Thyroid gland (tissue), 4 donors: ENCODE data around the gene LPIN3. TPM values are rescaled to one million over a fixed set of nuclear protein-coding genes. Genes with fewer than 3 reads are reported as not detected.
A peak's percentile ranks its signal among the peaks of the same experiment; 100 is the strongest.

ENCODE experiments used
- DNase-seq, 2 donors: peaks; one replicate each; pipeline ENCODE4 v3.0.0-alpha.2; 2019
- H3K27ac ChIP-seq, 3 donors: fragments of 200-600 bp; sonication (generic); 1 replicate in 2 of 3; 2 replicates in 1 of 3; pipeline ENCODE4 v1.5.1; 2016 to 2019; ENCODE audit warnings: mild to moderate bottlenecking in 1 of 3, moderate library complexity in 1 of 3
- H3K27me3 ChIP-seq: fragments of 200-600 bp; sonication (generic); one replicate; pipeline ENCODE4 v1.5.1; 2019
- H3K36me3 ChIP-seq, 2 donors: fragments of 200-600 bp; sonication (generic); one replicate each; pipeline ENCODE4 v1.5.1; 2016 to 2019
- H3K4me1 ChIP-seq, 2 donors: fragments of 200-600 bp; sonication (generic); one replicate each; pipeline ENCODE4 v1.5.1; 2017 to 2019
- H3K4me3 ChIP-seq, 3 donors: fragments of 200-600 bp; sonication (generic); replicated peaks in 1 of 3; 1 replicate in 2 of 3; 2 replicates in 1 of 3; pipeline ENCODE4 v1.5.1; 2016; ENCODE audit warnings: mild to moderate bottlenecking in 1 of 3
- H3K9me3 ChIP-seq: fragments of 200-600 bp; sonication (generic); one replicate; pipeline ENCODE4 v1.5.1; 2017
- POLR2A ChIP-seq, 2 donors: fragments of 450-650 bp; IDR thresholded peaks; one replicate each; pipeline ENCODE4 v1.6.1; 2017; ENCODE audit warnings: antibody characterized with exemption in 2 of 2, mild to moderate bottlenecking in 2 of 2, moderate library complexity in 1 of 2
- WGBS, 2 donors: methylation state at CpG; one replicate each; pipeline ENCODE4 v1.1.5; 2017; 5-methylcytosine and 5-hydroxymethylcytosine counted together
- intact Hi-C: fragments of 100-400 bp; cut with DNase I; formaldehyde crosslinking; loops from one replicate; pipeline ENCODE4 v1.15.1; 2023
- total RNA-seq, 4 donors: library from RNA; depleted of rRNA; stranded (reverse); fragments of >200 nt; gene quantifications; one replicate each; pipeline ENCODE4 v1.2.3, GENCODE V29; 2016
- TF ChIP-seq, protein P1 (sequence below), 6 experiments: fragments of 200-600 bp in 3 of 6; fragments of 450-650 bp in 3 of 6; sonication (generic) in 3 of 6; IDR thresholded peaks; one replicate each; pipeline ENCODE4 v1.5.1; 2016 to 2019; ENCODE audit warnings: antibody characterized with exemption in 6 of 6, mild to moderate bottlenecking in 2 of 6, inconsistent platforms in 1 of 6, moderate library complexity in 1 of 6

Gene LPIN3
- total RNA-seq, 4 donors from 2014 or later, result 33.5 to 53.5 (median 42.1) TPM

DNA sequence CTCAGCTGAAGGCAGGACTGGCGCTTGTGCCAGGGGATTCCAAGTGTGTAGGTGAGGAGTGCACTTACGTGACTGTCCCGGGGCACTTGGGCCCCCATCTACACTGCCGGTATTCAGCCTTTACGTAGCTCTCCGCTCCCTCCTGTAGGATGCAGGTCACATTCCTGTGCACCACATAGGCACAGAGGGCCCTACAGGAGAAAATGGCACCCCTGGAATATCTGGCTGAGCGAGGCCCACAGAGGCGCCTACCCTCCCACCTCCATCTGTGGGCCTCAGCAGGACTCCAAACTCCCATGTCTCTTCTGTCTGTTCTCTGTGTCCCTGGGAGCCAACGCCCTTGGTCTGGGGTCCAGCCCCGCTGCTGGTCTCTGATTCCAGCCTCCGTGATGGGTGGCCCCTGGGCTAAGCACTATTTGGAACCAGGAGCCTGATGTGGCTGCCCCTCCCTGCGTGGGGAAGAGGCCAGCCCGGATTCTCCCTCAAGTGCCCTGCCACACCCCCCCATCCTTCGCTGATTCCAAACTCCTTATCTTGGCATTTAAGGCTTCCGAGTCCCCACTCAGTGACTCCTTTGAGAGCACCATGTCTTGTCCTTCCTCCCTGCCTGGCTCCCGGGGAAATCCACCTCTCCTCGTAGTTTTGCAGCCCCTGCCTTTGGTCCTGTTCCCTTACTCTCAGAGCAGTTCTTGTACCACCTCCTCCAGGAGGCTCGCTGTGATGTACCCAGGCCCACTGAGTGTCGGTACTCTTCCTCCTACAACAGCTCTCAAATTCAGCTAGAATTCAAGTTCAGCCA lies 24.5 kb downstream of the LPIN3 start:
- WGBS, 2 donors, result 79 to 83% methylated on average over 15 to 17 of the region's 19 CpGs
- DNase-seq, result no peak
- TF ChIP-seq, protein P1, sequence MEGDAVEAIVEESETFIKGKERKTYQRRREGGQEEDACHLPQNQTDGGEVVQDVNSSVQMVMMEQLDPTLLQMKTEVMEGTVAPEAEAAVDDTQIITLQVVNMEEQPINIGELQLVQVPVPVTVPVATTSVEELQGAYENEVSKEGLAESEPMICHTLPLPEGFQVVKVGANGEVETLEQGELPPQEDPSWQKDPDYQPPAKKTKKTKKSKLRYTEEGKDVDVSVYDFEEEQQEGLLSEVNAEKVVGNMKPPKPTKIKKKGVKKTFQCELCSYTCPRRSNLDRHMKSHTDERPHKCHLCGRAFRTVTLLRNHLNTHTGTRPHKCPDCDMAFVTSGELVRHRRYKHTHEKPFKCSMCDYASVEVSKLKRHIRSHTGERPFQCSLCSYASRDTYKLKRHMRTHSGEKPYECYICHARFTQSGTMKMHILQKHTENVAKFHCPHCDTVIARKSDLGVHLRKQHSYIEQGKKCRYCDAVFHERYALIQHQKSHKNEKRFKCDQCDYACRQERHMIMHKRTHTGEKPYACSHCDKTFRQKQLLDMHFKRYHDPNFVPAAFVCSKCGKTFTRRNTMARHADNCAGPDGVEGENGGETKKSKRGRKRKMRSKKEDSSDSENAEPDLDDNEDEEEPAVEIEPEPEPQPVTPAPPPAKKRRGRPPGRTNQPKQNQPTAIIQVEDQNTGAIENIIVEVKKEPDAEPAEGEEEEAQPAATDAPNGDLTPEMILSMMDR (IDR thresholded peaks at IDR 0.05), result no peak
- TF ChIP-seq POLR2A (IDR thresholded peaks at IDR 0.05), result no peak
- H3K4me3 ChIP-seq, result no peak overlapping the region
- peaks cover 14% of the 10 kb centered on the region for H3K27me3 ChIP-seq
- intact Hi-C loops, result no loop called here
- no peaks in the 10 kb centered on the region for H3K9me3 ChIP-seq
- H3K4me1 ChIP-seq, result peaks cover 5 to 18% of the 10 kb centered on the region in 2 donors
- H3K36me3 ChIP-seq, result no peaks in the 10 kb centered on the region
- H3K27ac ChIP-seq, result no peak overlapping the region

DNA sequence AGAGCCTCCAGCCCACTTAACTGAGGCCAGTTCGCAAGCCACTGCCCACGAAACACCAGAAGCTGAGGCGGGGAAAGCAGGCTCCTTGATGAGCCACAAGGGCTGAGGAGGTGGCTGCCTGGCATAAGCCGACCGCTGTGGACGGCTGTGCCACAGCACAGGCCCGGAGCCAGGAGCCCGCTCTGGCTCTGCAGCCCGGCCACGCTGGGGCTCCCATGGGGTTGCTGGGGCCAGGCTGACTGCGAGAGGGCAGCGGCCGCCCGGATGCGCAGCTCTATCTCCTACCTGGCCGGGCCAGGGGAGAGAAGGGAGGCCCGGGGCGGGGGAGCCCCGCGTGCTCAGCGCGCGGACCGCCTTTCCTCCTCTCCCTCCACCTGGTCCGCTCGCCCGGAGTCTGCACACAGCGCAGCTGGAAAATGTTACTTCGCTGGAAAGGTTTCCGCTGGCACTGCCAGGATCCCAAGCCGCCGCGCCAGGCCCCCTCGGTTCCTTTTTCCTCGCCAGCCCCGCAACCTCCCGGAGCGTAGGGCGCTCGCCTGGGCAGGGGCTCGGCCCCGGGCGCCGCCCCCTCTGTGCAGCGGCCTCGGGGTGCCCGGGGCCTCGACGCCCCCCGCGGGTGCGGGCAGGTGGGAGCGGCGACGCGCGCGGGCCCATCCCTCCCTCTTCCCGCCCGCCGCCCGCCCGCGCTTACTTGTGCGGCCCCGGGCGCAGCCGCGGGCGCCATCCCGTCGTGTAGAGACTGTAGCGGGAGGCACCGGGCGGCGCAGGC lies 25.3 kb downstream of the LPIN3 start:
- no peak overlapping the region for H3K27ac ChIP-seq
- DNase-seq, result peak in 1 of 2 donors; percentile 31

DNA sequence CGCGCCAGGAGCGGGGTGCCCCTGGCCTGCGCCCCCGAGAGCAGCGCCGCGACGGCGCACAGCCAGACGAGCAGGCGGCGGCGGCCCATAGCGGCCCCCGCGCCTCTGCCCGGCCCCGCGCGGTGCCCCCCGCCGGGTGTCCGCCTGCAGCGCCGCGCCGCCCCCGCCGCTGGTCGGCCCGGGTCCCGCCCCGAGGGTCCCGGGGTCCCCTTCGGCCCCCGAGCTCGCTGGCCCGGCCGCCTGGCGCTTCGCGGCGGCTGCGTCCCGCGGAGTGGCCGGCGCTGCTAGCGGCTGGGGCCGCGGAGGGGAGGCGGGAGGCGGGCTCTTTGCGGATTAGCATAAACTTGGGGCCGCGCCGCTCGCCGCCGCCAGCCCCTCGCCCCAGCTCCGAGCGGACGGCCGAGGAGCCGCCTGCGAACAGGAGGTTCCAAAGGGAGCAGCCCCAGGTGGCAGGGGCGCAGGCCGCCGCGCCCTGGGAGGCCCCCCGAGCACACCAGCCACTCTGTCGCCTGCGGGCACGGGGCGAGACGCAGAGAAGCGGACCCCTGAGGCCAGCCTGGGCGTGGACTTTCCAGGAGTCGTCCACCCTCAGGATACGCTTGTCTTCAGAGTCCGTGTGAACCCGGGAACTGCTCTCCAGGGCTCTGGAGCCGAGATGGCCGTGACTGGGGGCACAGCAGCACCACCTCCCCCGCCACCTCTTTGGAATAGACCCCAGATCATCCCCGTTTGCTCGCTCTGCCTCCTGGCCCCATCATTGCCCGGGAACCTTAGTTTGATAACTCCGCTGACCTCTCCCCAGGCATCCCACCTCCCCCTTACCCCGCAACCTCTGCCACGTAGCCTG lies 26.1 kb downstream of the LPIN3 start, which contains the start of gene EMILIN3:
Gene EMILIN3, minus strand, starts transcription at position 273 of the 847 bp plus-strand sequence. Its CDS starts 184 bp downstream, at position 89.
- WGBS, 2 donors, result 19 to 61% methylated on average over 6 to 22 of the region's 93 CpGs
- Histone ChIP-seq H3K4me3 (peak within 1 kb of the TSS in 1 of 3 donors; percentile 21), H3K27me3 (peaks cover 14% of the 10 kb centered on the region), H3K9me3 (no peaks in the 10 kb centered on the region), H3K27ac (no peak within 1 kb of the TSS), H3K4me1 (peaks cover 5 to 17% of the 10 kb centered on the region in 2 donors), H3K36me3 (no peaks in the 10 kb centered on the region)
- no peak for TF ChIP-seq POLR2A (IDR thresholded peaks at IDR 0.05)
- TF ChIP-seq, protein P1 (IDR thresholded peaks at IDR 0.05), result no peak
- intact Hi-C loops, result no loop called here
- DNase-seq, result no peak

More for the DNA sequence above, 25.3 kb downstream of the LPIN3 start:
- H3K36me3 ChIP-seq, result no peaks in the 10 kb centered on the region
- WGBS, 2 donors, result 9 to 23% methylated on average over 7 to 19 of the region's 76 CpGs
- peaks cover 14% of the 10 kb centered on the region for H3K27me3 ChIP-seq
- no peaks in the 10 kb centered on the region for H3K9me3 ChIP-seq
- TF ChIP-seq, protein P1 (IDR thresholded peaks at IDR 0.05), result no peak
- no peak for TF ChIP-seq POLR2A (IDR thresholded peaks at IDR 0.05)
- peak overlapping the region in 1 of 3 donors; percentile 21 for H3K4me3 ChIP-seq
- intact Hi-C loops, result no loop called here
- H3K4me1 ChIP-seq, result peaks cover 5 to 18% of the 10 kb centered on the region in 2 donors

DNA sequence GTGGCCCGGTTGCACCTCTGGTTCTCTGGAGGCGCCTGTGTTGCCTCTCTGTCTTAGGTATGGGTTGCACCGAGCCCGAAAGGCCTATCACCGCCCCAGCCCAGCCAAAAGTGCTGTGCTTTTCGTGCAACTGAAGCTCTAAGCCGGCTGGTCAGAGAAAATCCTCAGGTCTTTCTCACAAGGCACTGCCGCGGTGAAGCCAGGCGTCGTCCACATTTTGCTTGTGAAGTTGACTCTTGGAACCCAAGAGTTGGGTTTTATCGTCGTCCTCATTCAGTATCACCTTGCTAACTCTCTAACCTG lies 26.7 kb downstream of the LPIN3 start:
- peaks cover 5 to 11% of the 10 kb centered on the region in 2 donors for H3K4me1 ChIP-seq
- no peak for TF ChIP-seq POLR2A (IDR thresholded peaks at IDR 0.05)
- TF ChIP-seq, protein P1 (IDR thresholded peaks at IDR 0.05), result no peak
- intact Hi-C loops, result no loop called here
- H3K36me3 ChIP-seq, result no peaks in the 10 kb centered on the region
- no peaks in the 10 kb centered on the region for H3K9me3 ChIP-seq
- H3K27ac ChIP-seq, result no peak overlapping the region
- H3K27me3 ChIP-seq, result peaks cover 14% of the 10 kb centered on the region
- DNase-seq, result no peak
- no peak overlapping the region for H3K4me3 ChIP-seq
- 71 to 79% methylated on average over 13 of the region's 13 CpGs for WGBS, 2 donors
